GM12892 (cell line): Measurements from ENCODE around the gene HIVEP3.

Experiments
- POLR2A ChIP-seq: IDR thresholded peaks from 2 replicates; pipeline ENCODE4 v1.6.1; 2011; ENCODE audit warnings: low read depth, low read length, control low read depth
- POLR2AphosphoS5 ChIP-seq: IDR thresholded peaks from 2 replicates; pipeline ENCODE4 v1.6.1; 2011; ENCODE audit warnings: low read depth, low read length, control low read depth
- TAF1 ChIP-seq: IDR thresholded peaks from 2 replicates; pipeline ENCODE4 v1.6.1; 2011; ENCODE audit warnings: low read depth, mild to moderate bottlenecking, control low read depth, low read length, borderline replicate concordance

GRCh38 chr1:41950820-41951219 is 32.1 kb upstream of the HIVEP3 start:
- TF ChIP-seq POLR2A (no peak), POLR2AphosphoS5 (no peak), TAF1 (no peak)
